ENCODE data around the gene FBLN2.

FBLN2 gene

GRCh38 chr3:13624021-13624420 is 75.1 kb downstream of the FBLN2 start:
- H3K9me3 ChIP-seq (ENCODE audit: control extremely low read depth in 1 of 5, control insufficient read depth in 4 of 5, insufficient read depth in 2 of 5, low read depth in 1 of 5, low read length in 4 of 5): no peaks in the 10 kb centered on the region
- no peaks in the 10 kb centered on the region for H3K36me3 ChIP-seq (ENCODE audit: control insufficient read depth in 4 of 4, insufficient read depth in 4 of 4, low read length in 3 of 4)
- POLR2A ChIA-PET: no interaction called here
- H3K4me1 ChIP-seq (ENCODE audit: control extremely low read depth in 1 of 4, control insufficient read depth in 4 of 4, insufficient read depth in 4 of 4, low read length in 3 of 4): no peaks in the 10 kb centered on the region
- H3K27ac ChIP-seq (ENCODE audit: insufficient read depth in 1 of 2, low read depth in 1 of 2, low read length in 2 of 2, poor library complexity in 1 of 2, severe bottlenecking in 2 of 2): no peak overlapping the region
- CTCF ChIA-PET: interaction anchor here (0.9 kb wide), 1 partner anchor 128 kb away, joined by 4 read pairs; no protein-coding TSS in a partner anchor
- H3K4me3 ChIP-seq (ENCODE audit: control insufficient read depth in 1 of 7, extremely low read depth in 1 of 7, insufficient read depth in 4 of 7, low read depth in 2 of 7, low read length in 6 of 7): no peak overlapping the region
- no peaks in the 10 kb centered on the region for H3K27me3 ChIP-seq (replicated peaks in 2 of 5; ENCODE audit: control insufficient read depth in 4 of 5, insufficient read depth in 5 of 5, low read length in 4 of 5)
- 93% methylated on average over 5 of the region's 6 CpGs for WGBS (ENCODE audit: insufficient coverage)
- DNase-seq: no peak

- Histone ChIP-seq H3K4me3 (ENCODE audit: control insufficient read depth in 1 of 7, extremely low read depth in 1 of 7, insufficient read depth in 4 of 7, low read depth in 2 of 7, low read length in 6 of 7) (no peak overlapping the region), H3K27ac (ENCODE audit: insufficient read depth in 1 of 2, low read depth in 1 of 2, low read length in 2 of 2, poor library complexity in 1 of 2, severe bottlenecking in 2 of 2) (no peak overlapping the region), H3K36me3 (ENCODE audit: control insufficient read depth in 4 of 4, insufficient read depth in 4 of 4, low read length in 3 of 4) (no peaks in the 10 kb centered on the region), H3K27me3 (replicated peaks in 2 of 5; ENCODE audit: control insufficient read depth in 4 of 5, insufficient read depth in 5 of 5, low read length in 4 of 5) (no peaks in the 10 kb centered on the region), H3K4me1 (ENCODE audit: control extremely low read depth in 1 of 4, control insufficient read depth in 4 of 4, insufficient read depth in 4 of 4, low read length in 3 of 4) (no peaks in the 10 kb centered on the region), H3K9me3 (ENCODE audit: control extremely low read depth in 1 of 5, control insufficient read depth in 4 of 5, insufficient read depth in 2 of 5, low read depth in 1 of 5, low read length in 4 of 5) (no peaks in the 10 kb centered on the region)
- ChIA-PET POLR2A (no interaction called here), CTCF (interaction anchor here (0.9 kb wide), 1 partner anchor 129 kb away, joined by 4 read pairs; no protein-coding TSS in a partner anchor)
- WGBS (ENCODE audit: insufficient coverage): 90% methylated on average over 2 of the region's 8 CpGs
- DNase-seq: no peak
Measured at GRCh38 chr3:13624671-13625125, 75.8 kb downstream of the FBLN2 start.

- H3K4me3 ChIP-seq (ENCODE audit: control insufficient read depth in 1 of 7, extremely low read depth in 1 of 7, insufficient read depth in 4 of 7, low read depth in 2 of 7, low read length in 6 of 7): no peak overlapping the region
- WGBS (ENCODE audit: insufficient coverage): 98% methylated on average over 8 of the region's 12 CpGs
- H3K36me3 ChIP-seq (ENCODE audit: control insufficient read depth in 4 of 4, insufficient read depth in 4 of 4, low read length in 3 of 4): no peaks in the 10 kb centered on the region
- CTCF ChIA-PET: no interaction called here
- no peaks in the 10 kb centered on the region for H3K9me3 ChIP-seq (ENCODE audit: control extremely low read depth in 1 of 5, control insufficient read depth in 4 of 5, insufficient read depth in 2 of 5, low read depth in 1 of 5, low read length in 4 of 5)
- H3K27me3 ChIP-seq (replicated peaks in 2 of 5; ENCODE audit: control insufficient read depth in 4 of 5, insufficient read depth in 5 of 5, low read length in 4 of 5): no peaks in the 10 kb centered on the region
- H3K4me1 ChIP-seq (ENCODE audit: control extremely low read depth in 1 of 4, control insufficient read depth in 4 of 4, insufficient read depth in 4 of 4, low read length in 3 of 4): no peaks in the 10 kb centered on the region
- DNase-seq: no peak
- POLR2A ChIA-PET: no interaction called here
- no peak overlapping the region for H3K27ac ChIP-seq (ENCODE audit: insufficient read depth in 1 of 2, low read depth in 1 of 2, low read length in 2 of 2, poor library complexity in 1 of 2, severe bottlenecking in 2 of 2)
Measured at GRCh38 chr3:13626396-13626795, 77.5 kb downstream of the FBLN2 start.

- Histone ChIP-seq H3K4me3 (ENCODE audit: control insufficient read depth in 1 of 7, extremely low read depth in 1 of 7, insufficient read depth in 4 of 7, low read depth in 2 of 7, low read length in 6 of 7) (no peak overlapping the region), H3K4me1 (ENCODE audit: control extremely low read depth in 1 of 4, control insufficient read depth in 4 of 4, insufficient read depth in 4 of 4, low read length in 3 of 4) (no peaks in the 10 kb centered on the region), H3K27me3 (replicated peaks in 2 of 5; ENCODE audit: control insufficient read depth in 4 of 5, insufficient read depth in 5 of 5, low read length in 4 of 5) (no peaks in the 10 kb centered on the region), H3K9me3 (ENCODE audit: control extremely low read depth in 1 of 5, control insufficient read depth in 4 of 5, insufficient read depth in 2 of 5, low read depth in 1 of 5, low read length in 4 of 5) (no peaks in the 10 kb centered on the region), H3K36me3 (ENCODE audit: control insufficient read depth in 4 of 4, insufficient read depth in 4 of 4, low read length in 3 of 4) (no peaks in the 10 kb centered on the region), H3K27ac (ENCODE audit: insufficient read depth in 1 of 2, low read depth in 1 of 2, low read length in 2 of 2, poor library complexity in 1 of 2, severe bottlenecking in 2 of 2) (no peak overlapping the region)
- 79% methylated on average over 5 of the region's 9 CpGs for whole genome bisulfite sequencing (ENCODE audit: insufficient coverage)
- DNase-seq: no peak
- POLR2A ChIA-PET: no interaction called here
- CTCF ChIA-PET: no interaction called here
Measured at GRCh38 chr3:13626915-13627460, 78.1 kb downstream of the FBLN2 start.

GRCh38 chr3:13627681-13628080 is 78.8 kb downstream of the FBLN2 start:
- Histone ChIP-seq H3K36me3 (ENCODE audit: control insufficient read depth in 4 of 4, insufficient read depth in 4 of 4, low read length in 3 of 4) (no peaks in the 10 kb centered on the region), H3K27ac (ENCODE audit: insufficient read depth in 1 of 2, low read depth in 1 of 2, low read length in 2 of 2, poor library complexity in 1 of 2, severe bottlenecking in 2 of 2) (no peak overlapping the region), H3K4me1 (ENCODE audit: control extremely low read depth in 1 of 4, control insufficient read depth in 4 of 4, insufficient read depth in 4 of 4, low read length in 3 of 4) (no peaks in the 10 kb centered on the region), H3K27me3 (replicated peaks in 2 of 5; ENCODE audit: control insufficient read depth in 4 of 5, insufficient read depth in 5 of 5, low read length in 4 of 5) (no peaks in the 10 kb centered on the region), H3K9me3 (ENCODE audit: control extremely low read depth in 1 of 5, control insufficient read depth in 4 of 5, insufficient read depth in 2 of 5, low read depth in 1 of 5, low read length in 4 of 5) (no peaks in the 10 kb centered on the region), H3K4me3 (ENCODE audit: control insufficient read depth in 1 of 7, extremely low read depth in 1 of 7, insufficient read depth in 4 of 7, low read depth in 2 of 7, low read length in 6 of 7) (no peak overlapping the region)
- POLR2A ChIA-PET: no interaction called here
- CTCF ChIA-PET: interaction anchor here (1.0 kb wide), 1 partner anchor 20 kb away, joined by 3 read pairs; no protein-coding TSS in a partner anchor
- no peak for DNase-seq
- WGBS (ENCODE audit: insufficient coverage): 97% methylated on average over 8 of the region's 9 CpGs

- H3K9me3 ChIP-seq (ENCODE audit: control extremely low read depth in 1 of 5, control insufficient read depth in 4 of 5, insufficient read depth in 2 of 5, low read depth in 1 of 5, low read length in 4 of 5): no peaks in the 10 kb centered on the region
- ChIA-PET CTCF (interaction anchor here (1.0 kb wide), 1 partner anchor 19 kb away, joined by 3 read pairs; no protein-coding TSS in a partner anchor), POLR2A (no interaction called here)
- no peak for DNase-seq
- H3K27ac ChIP-seq (ENCODE audit: insufficient read depth in 1 of 2, low read depth in 1 of 2, low read length in 2 of 2, poor library complexity in 1 of 2, severe bottlenecking in 2 of 2): no peak overlapping the region
- H3K4me3 ChIP-seq (ENCODE audit: control insufficient read depth in 1 of 7, extremely low read depth in 1 of 7, insufficient read depth in 4 of 7, low read depth in 2 of 7, low read length in 6 of 7): no peak overlapping the region
- no peaks in the 10 kb centered on the region for H3K27me3 ChIP-seq (replicated peaks in 2 of 5; ENCODE audit: control insufficient read depth in 4 of 5, insufficient read depth in 5 of 5, low read length in 4 of 5)
- 90% methylated on average over 7 of the region's 10 CpGs for WGBS (ENCODE audit: insufficient coverage)
- no peaks in the 10 kb centered on the region for H3K4me1 ChIP-seq (ENCODE audit: control extremely low read depth in 1 of 4, control insufficient read depth in 4 of 4, insufficient read depth in 4 of 4, low read length in 3 of 4)
- H3K36me3 ChIP-seq (ENCODE audit: control insufficient read depth in 4 of 4, insufficient read depth in 4 of 4, low read length in 3 of 4): no peaks in the 10 kb centered on the region
Measured at GRCh38 chr3:13628432-13628831, 79.5 kb downstream of the FBLN2 start.

GRCh38 chr3:13628841-13629551 is 80.1 kb downstream of the FBLN2 start:
- 96% methylated on average over 20 of the region's 27 CpGs for WGBS (ENCODE audit: insufficient coverage)
- H3K36me3 ChIP-seq (ENCODE audit: control insufficient read depth in 4 of 4, insufficient read depth in 4 of 4, low read length in 3 of 4): no peaks in the 10 kb centered on the region
- DNase-seq: no peak
- ChIA-PET POLR2A (no interaction called here), CTCF (no interaction called here)
- no peaks in the 10 kb centered on the region for H3K9me3 ChIP-seq (ENCODE audit: control extremely low read depth in 1 of 5, control insufficient read depth in 4 of 5, insufficient read depth in 2 of 5, low read depth in 1 of 5, low read length in 4 of 5)
- no peak overlapping the region for H3K4me3 ChIP-seq (ENCODE audit: control insufficient read depth in 1 of 7, extremely low read depth in 1 of 7, insufficient read depth in 4 of 7, low read depth in 2 of 7, low read length in 6 of 7)
- H3K4me1 ChIP-seq (ENCODE audit: control extremely low read depth in 1 of 4, control insufficient read depth in 4 of 4, insufficient read depth in 4 of 4, low read length in 3 of 4): no peaks in the 10 kb centered on the region
- H3K27ac ChIP-seq (ENCODE audit: insufficient read depth in 1 of 2, low read depth in 1 of 2, low read length in 2 of 2, poor library complexity in 1 of 2, severe bottlenecking in 2 of 2): no peak overlapping the region
- H3K27me3 ChIP-seq (replicated peaks in 2 of 5; ENCODE audit: control insufficient read depth in 4 of 5, insufficient read depth in 5 of 5, low read length in 4 of 5): no peaks in the 10 kb centered on the region
